Astrocyte (in vitro differentiated cells and primary cell): ENCODE results near the gene POLE. TPM values are rescaled to one million over a fixed set of nuclear protein-coding genes. Genes with fewer than 3 reads are reported as not detected.

Experiments
- DNase-seq: peaks from one replicate; pipeline ENCODE4 v3.0.0-alpha.2; 2010; ENCODE audit warnings: low read depth
- FAIRE-seq: peaks from 2 replicates; lab custom pipeline; 2011; peaks lifted over from hg19 to GRCh38; lab: Jason Lieb, UNC
- H2AFZ ChIP-seq: 2 replicates; pipeline ENCODE4 v1.6.0; 2012; ENCODE audit warnings: low read depth, low read length, inconsistent platforms
- H3K27ac ChIP-seq: 2 replicates; pipeline ENCODE4 v1.5.1; 2011; ENCODE audit warnings: low read depth, low read length, inconsistent platforms
- H3K27me3 ChIP-seq: 2 replicates; pipeline ENCODE4 v1.6.0; 2011; ENCODE audit warnings: low read length, inconsistent platforms; ENCODE audit not compliant: insufficient read depth
- H3K36me3 ChIP-seq: 2 replicates; pipeline ENCODE4 v1.5.1; 2011; ENCODE audit warnings: low read length, inconsistent platforms; ENCODE audit not compliant: insufficient read depth
- H3K4me1 ChIP-seq: 2 replicates; pipeline ENCODE4 v1.5.1; 2011; ENCODE audit warnings: low read length, inconsistent platforms; ENCODE audit not compliant: insufficient read depth
- H3K4me2 ChIP-seq: 2 replicates; pipeline ENCODE4 v1.6.0; 2012; ENCODE audit warnings: low read length, inconsistent platforms
- H3K4me3 ChIP-seq: 2 replicates; pipeline ENCODE4 v1.5.1; 2011; ENCODE audit warnings: low read depth, mild to moderate bottlenecking, low read length, inconsistent platforms; ENCODE audit not compliant: insufficient read depth
- H3K79me2 ChIP-seq: 2 replicates; pipeline ENCODE4 v1.6.0; 2012; ENCODE audit warnings: mild to moderate bottlenecking, low read length, inconsistent platforms; ENCODE audit not compliant: insufficient read depth
- H3K9ac ChIP-seq: 2 replicates; pipeline ENCODE4 v1.6.0; 2012; ENCODE audit warnings: mild to moderate bottlenecking, low read length, inconsistent platforms
- H3K9me3 ChIP-seq: 2 replicates; pipeline ENCODE4 v1.5.1; 2012; ENCODE audit warnings: low read depth, mild to moderate bottlenecking, low read length, inconsistent platforms; ENCODE audit not compliant: insufficient read depth
- H4K20me1 ChIP-seq: 2 replicates; pipeline ENCODE4 v1.6.0; 2012; ENCODE audit warnings: low read length, inconsistent platforms; ENCODE audit not compliant: insufficient read depth
- H3K27ac Mint-ChIP-seq: one replicate; pipeline ENCODE4 v1.8.0; 2021; ENCODE audit warnings: mild to moderate bottlenecking, mixed read lengths; ENCODE audit not compliant: unreplicated experiment
- H3K27me3 Mint-ChIP-seq: one replicate; pipeline ENCODE4 v1.8.0; 2021; ENCODE audit warnings: low read depth, mixed read lengths; ENCODE audit not compliant: unreplicated experiment
- H3K36me3 Mint-ChIP-seq: one replicate; pipeline ENCODE4 v1.8.0; 2021; ENCODE audit warnings: low read depth, mixed read lengths; ENCODE audit not compliant: unreplicated experiment
- H3K4me1 Mint-ChIP-seq: one replicate; pipeline ENCODE4 v1.8.0; 2021; ENCODE audit warnings: low read depth, mixed read lengths; ENCODE audit not compliant: unreplicated experiment
- H3K4me3 Mint-ChIP-seq: one replicate; pipeline ENCODE4 v1.8.0; 2021; ENCODE audit warnings: mild to moderate bottlenecking, moderate library complexity, mixed read lengths; ENCODE audit not compliant: unreplicated experiment
- H3K9me3 Mint-ChIP-seq: one replicate; pipeline ENCODE4 v1.8.0; 2021; ENCODE audit warnings: mild to moderate bottlenecking, mixed read lengths; ENCODE audit not compliant: unreplicated experiment
- EZH2 ChIP-seq: IDR thresholded peaks from 2 replicates; pipeline ENCODE4 v1.6.1; 2012; ENCODE audit warnings: mild to moderate bottlenecking, low read length, inconsistent platforms; ENCODE audit not compliant: insufficient read depth
- total RNA-seq: library from RNA; stranded (reverse); gene quantifications from 2 replicates; pipeline ENCODE4 v1.2.1, GENCODE V29; 2021
- TF ChIP-seq, protein P1 (sequence below): IDR thresholded peaks from 2 replicates; pipeline ENCODE4 v1.5.1; 2011; ENCODE audit warnings: low read depth, mild to moderate bottlenecking, inconsistent platforms, low read length, moderate library complexity; ENCODE audit not compliant: insufficient read depth

Gene POLE
- total RNA-seq, 1 donor from 2014 or later, result 15.4 TPM

DNA sequence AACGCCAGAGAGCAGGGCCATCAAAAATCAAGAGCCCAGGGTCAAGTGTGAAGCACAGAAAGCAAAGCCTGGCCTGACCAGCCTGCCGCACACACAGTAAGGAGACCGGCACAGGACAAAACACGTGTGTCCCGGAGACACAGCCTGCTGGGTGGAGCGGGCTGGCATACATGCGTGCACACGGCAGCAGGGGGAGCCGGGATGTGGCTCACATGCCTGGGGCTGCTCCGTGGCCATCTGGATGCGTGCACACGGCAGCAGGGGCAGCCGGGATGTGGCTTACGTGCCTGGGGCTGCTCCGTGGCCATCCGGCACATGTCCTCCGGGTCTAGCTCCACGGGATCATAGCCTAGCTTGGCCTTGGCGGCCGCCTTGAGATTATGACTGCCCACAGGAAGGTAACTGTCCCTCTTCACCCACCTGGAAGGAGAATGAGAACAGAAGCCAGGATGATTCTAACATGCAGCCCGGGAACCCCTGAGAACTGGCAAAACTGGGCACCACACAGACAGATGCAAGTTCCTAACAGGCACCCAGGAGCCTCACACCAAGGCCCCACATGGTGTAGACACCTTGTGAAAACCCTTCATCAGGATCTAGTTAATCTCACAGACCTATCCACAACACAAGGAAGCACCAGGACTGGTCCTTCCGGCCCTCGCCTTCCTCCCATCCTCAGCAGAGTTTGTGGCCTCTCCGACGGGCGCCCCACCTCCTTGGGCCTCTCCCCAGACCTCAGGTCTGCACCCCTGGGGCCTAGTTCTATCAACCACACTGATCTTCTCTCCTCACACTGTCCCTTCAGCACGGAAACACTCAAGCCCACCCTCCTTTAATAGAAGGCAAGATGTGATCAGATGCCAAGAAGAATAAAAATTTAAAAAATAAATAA, 13.6 kb downstream of the POLE start:
- no peak overlapping the region for H3K4me2 ChIP-seq
- no peaks in the 10 kb centered on the region for H4K20me1 ChIP-seq
- peaks cover 24% of the 10 kb centered on the region for H3K36me3 ChIP-seq
- peaks cover 8% of the 10 kb centered on the region for H3K27me3 Mint-ChIP-seq
- peaks cover 32% of the 10 kb centered on the region for H3K36me3 Mint-ChIP-seq
- H3K9me3 ChIP-seq, result no peaks in the 10 kb centered on the region
- no peaks in the 10 kb centered on the region for H3K27me3 ChIP-seq
- H2AFZ ChIP-seq, result no peak overlapping the region
- no peak overlapping the region for H3K27ac ChIP-seq
- no peak overlapping the region for H3K4me3 ChIP-seq
- TF ChIP-seq, protein P1, sequence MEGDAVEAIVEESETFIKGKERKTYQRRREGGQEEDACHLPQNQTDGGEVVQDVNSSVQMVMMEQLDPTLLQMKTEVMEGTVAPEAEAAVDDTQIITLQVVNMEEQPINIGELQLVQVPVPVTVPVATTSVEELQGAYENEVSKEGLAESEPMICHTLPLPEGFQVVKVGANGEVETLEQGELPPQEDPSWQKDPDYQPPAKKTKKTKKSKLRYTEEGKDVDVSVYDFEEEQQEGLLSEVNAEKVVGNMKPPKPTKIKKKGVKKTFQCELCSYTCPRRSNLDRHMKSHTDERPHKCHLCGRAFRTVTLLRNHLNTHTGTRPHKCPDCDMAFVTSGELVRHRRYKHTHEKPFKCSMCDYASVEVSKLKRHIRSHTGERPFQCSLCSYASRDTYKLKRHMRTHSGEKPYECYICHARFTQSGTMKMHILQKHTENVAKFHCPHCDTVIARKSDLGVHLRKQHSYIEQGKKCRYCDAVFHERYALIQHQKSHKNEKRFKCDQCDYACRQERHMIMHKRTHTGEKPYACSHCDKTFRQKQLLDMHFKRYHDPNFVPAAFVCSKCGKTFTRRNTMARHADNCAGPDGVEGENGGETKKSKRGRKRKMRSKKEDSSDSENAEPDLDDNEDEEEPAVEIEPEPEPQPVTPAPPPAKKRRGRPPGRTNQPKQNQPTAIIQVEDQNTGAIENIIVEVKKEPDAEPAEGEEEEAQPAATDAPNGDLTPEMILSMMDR, result no peak
- TF ChIP-seq EZH2, result no peak
- no peak for FAIRE-seq
- peaks cover 3% of the 10 kb centered on the region for H3K9me3 Mint-ChIP-seq
- no peaks in the 10 kb centered on the region for H3K4me1 ChIP-seq
- no peak overlapping the region for H3K27ac Mint-ChIP-seq
- no peak for DNase-seq
- H3K9ac ChIP-seq, result no peak overlapping the region
- H3K4me1 Mint-ChIP-seq, result no peaks in the 10 kb centered on the region
- no peak overlapping the region for H3K4me3 Mint-ChIP-seq
- H3K79me2 ChIP-seq, result no peaks in the 10 kb centered on the region

DNA sequence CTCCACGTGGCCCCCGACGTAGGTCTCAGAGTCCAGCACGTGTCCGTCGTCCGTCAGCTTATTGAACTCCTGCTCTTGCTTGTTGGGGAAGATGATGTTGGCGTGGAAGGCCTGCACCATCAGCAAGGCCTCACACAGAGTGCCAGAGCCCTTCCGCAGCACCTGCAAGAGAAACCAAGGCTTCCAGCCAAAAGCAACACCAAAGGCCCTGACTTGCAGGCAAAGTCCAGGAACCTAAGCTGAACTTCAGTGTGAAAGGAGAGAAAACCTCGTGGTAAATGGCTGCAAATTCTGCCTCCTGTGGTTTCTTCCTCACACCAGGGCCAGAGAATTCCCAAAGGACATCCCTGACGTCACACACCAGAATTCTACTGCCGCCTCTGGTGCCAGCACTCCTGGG, 14.5 kb downstream of the POLE start:
- Mint-ChIP-seq H3K27ac (no peak overlapping the region), H3K4me3 (no peak overlapping the region), H3K27me3 (peaks cover 8% of the 10 kb centered on the region), H3K36me3 (peaks cover 32% of the 10 kb centered on the region), H3K4me1 (no peaks in the 10 kb centered on the region), H3K9me3 (peaks cover 3% of the 10 kb centered on the region)
- no peak overlapping the region for H3K4me2 ChIP-seq
- peaks cover 25% of the 10 kb centered on the region for H3K36me3 ChIP-seq
- no peak overlapping the region for H3K9ac ChIP-seq
- H3K4me3 ChIP-seq, result no peak overlapping the region
- H3K27ac ChIP-seq, result no peak overlapping the region
- no peak for TF ChIP-seq EZH2
- no peaks in the 10 kb centered on the region for H3K9me3 ChIP-seq
- no peak for DNase-seq
- H3K4me1 ChIP-seq, result no peaks in the 10 kb centered on the region
- no peaks in the 10 kb centered on the region for H3K79me2 ChIP-seq
- H3K27me3 ChIP-seq, result no peaks in the 10 kb centered on the region
- no peak for FAIRE-seq
- no peaks in the 10 kb centered on the region for H4K20me1 ChIP-seq
- no peak overlapping the region for H2AFZ ChIP-seq

DNA sequence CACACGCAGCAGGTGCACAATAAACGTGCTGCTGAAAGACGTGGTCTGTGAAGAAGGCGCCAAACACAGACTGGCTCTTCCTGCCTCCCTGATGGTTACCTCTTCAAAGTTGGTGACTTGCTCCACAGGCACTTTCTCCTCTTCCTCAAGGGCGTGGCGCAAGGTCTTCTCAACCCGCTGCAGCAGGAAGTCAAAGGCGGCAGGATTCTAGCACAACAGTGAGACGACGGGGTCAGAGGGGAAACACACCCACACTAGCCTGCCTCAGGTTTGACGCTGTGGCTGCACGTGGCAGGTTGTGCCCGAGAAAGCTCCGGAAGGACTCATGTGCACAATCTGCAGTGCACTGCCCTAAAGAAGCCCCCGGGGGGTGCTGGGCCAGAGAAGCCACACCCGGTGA, 15.0 kb downstream of the POLE start:
- H3K4me3 Mint-ChIP-seq, result no peak overlapping the region
- H4K20me1 ChIP-seq, result no peaks in the 10 kb centered on the region
- DNase-seq (no peak), FAIRE-seq (no peak)
- H3K9me3 Mint-ChIP-seq, result peaks cover 5% of the 10 kb centered on the region
- peaks cover 33% of the 10 kb centered on the region for H3K36me3 Mint-ChIP-seq
- H3K27ac Mint-ChIP-seq, result no peak overlapping the region
- no peaks in the 10 kb centered on the region for H3K4me1 Mint-ChIP-seq
- H3K27me3 ChIP-seq, result no peaks in the 10 kb centered on the region
- no peaks in the 10 kb centered on the region for H3K4me1 ChIP-seq
- no peak overlapping the region for H2AFZ ChIP-seq
- no peaks in the 10 kb centered on the region for H3K9me3 ChIP-seq
- no peak overlapping the region for H3K27ac ChIP-seq
- no peaks in the 10 kb centered on the region for H3K79me2 ChIP-seq
- no peak overlapping the region for H3K4me3 ChIP-seq
- no peak overlapping the region for H3K9ac ChIP-seq
- peaks cover 8% of the 10 kb centered on the region for H3K27me3 Mint-ChIP-seq
- no peak overlapping the region for H3K4me2 ChIP-seq
- H3K36me3 ChIP-seq, result peaks cover 23% of the 10 kb centered on the region
- TF ChIP-seq, protein P1, result no peak
- TF ChIP-seq EZH2, result no peak
